ENCODE data around the gene NTHL1.

NTHL1 gene

DNA sequence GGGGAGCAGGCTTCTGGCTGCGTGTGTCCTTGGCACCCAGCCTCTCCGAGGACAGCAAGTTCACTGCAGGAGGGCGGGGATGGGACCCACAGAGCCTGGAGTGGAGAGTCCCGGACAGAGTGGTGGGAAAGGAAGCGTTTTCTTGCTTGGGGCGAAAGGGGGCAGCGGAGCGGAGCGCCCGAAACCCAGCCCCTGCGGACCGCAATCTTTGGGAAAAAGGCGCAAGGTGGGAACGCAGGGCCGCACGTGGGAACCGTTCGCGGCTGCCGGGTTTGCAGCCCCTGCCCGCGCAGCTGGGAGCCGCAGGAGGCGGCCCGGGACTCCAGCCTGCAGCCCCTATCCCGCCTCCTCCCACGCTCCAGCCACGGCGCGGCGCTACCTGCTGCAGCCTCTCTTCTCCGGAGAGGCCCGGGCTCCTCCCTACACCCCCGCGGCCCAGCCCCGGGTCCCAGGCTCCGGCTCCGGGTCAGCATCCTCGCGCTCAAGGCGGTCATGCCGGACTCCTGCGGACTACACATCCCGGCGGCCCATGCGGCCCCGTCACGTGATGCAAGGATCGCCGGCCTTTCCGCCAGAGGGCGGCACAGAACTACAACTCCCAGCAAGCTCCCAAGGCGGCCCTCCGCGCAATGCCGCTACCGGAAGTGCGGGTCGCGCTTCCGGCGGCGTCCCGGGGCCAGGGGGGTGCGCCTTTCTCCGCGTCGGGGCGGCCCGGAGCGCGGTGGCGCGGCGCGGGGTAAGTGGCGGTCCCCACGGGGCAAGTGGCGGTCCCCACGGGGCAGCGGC lies at the start of gene NTHL1, which contains the start of gene TSC2:
Gene NTHL1 (minus strand): TSS at position 505 of the 786 bp plus-strand sequence. CDS start 11 bp downstream, at position 494.
Gene TSC2 (plus strand): TSS at position 656 of the 786 bp plus-strand sequence. CDS start 631 bp downstream, outside the sequence.
- DNase-seq = peak; percentile 87 to 89

GRCh38 chr16:2096853-2097595 lies 49.4 kb upstream of the NTHL1 start:
- DNase-seq = no peak

- no peak for DNase-seq
Observed at GRCh38 chr16:2095918-2096582, 48.4 kb upstream of the NTHL1 start.

DNA sequence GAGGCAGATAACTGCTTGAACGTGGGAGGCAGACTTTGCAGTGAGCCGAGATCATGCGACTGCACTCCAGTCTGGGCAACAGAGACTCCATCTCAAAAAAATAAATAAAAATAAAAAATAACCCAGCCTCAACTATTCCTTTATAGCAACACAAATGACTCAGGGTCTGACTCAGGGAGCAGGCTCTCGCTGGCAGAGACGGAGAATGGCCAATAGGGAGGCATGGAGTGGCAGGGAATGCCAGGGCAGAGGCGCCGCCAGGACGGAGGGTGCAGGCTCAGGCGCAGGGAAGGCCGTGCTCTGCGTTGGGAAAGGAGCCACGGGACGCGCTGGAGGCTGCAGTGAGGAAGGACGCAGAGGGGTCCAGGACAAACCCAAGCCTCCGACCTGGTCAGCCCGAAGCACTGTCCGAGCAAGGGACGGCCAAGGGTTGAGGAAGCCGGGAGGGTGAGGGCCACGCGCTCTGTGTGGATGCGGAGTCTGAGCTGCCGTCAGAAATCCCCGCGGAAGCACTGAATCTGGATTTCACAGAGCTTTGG lies 47.8 kb upstream of the NTHL1 start:
- no peak for DNase-seq

DNA sequence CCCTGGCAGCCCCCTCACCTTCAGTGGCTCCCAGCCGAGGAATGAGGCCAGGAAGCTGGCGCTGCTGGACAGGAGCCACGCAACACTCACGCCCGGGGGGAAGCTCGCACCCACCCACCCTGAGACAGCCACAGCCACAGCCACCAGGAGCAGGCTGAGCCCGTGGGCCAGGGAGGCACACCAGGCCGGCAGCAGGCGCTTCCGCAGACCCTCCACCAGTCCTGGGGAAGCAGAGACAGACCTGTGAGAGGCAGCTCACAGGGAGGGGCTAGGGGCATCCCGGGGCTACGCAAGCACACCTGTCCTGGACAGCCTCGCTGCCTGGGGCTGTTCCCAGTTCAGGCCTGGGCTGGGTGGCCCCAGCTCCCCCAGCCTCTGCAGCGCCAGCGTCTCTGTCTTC lies 46.2 kb upstream of the NTHL1 start:
- DNase-seq = no peak

DNA sequence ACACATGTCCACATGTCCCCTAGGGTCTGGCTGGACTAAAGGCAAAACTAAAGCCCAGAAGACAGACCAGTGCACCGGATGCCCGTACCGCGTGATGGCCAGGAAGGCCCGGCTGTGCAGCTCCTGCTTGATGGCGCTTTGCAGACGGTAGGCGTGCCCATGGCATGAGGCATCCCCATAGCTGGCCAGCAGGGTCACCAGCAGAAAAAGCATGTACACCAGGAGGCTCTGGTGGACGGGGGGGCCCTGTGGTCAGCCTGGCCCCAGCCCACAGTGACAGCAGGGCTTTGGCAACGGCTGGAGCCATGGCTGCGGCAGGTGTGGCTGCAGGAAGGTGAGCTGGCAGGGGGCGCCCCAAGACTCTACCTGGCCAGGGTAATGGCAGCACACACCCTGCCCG lies 45.2 kb upstream of the NTHL1 start:
- no peak for DNase-seq

GRCh38 chr16:2092256-2092620 lies 44.6 kb upstream of the NTHL1 start:
- DNase-seq = no peak

DNA sequence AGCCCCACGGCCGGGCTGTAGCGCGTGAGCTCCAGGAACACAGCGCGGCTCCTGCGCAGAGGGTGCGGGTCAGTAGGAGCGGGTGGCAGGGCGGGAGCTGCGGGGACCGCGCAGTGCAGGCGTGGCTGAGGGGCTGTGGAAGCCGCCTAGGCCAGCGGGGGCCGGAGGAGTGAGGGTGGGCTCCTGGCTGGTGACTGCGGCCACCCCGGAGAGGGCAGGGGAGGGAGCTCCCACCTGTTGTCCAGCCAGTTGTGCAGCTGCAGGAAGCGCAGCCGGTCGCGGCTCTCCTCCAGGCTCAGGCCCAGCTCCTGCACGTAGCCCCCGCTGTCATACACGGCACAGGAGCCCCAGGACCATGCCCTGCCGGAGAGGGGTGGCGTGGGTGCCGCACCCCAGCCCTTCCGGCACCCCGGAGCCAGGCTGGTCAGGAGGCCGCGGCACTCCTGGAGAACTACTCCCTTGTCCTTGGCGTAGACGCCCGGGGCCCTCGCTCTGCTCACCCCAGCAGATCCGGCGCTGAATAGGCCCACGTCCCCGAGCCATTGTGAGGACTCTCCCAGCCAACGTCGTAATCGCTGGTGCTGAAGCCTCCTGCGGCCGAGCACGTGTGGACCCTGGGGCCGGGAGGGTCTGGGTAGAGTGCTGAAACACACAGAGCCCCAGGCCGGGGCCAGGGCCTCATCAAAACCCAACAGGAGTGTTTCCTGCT lies 44.1 kb upstream of the NTHL1 start:
- no peak for DNase-seq

- DNase-seq = no peak
Observed at GRCh38 chr16:2090777-2091546, 43.3 kb upstream of the NTHL1 start.

GRCh38 chr16:2090481-2090776 lies 42.8 kb upstream of the NTHL1 start:
- no peak for DNase-seq

DNA sequence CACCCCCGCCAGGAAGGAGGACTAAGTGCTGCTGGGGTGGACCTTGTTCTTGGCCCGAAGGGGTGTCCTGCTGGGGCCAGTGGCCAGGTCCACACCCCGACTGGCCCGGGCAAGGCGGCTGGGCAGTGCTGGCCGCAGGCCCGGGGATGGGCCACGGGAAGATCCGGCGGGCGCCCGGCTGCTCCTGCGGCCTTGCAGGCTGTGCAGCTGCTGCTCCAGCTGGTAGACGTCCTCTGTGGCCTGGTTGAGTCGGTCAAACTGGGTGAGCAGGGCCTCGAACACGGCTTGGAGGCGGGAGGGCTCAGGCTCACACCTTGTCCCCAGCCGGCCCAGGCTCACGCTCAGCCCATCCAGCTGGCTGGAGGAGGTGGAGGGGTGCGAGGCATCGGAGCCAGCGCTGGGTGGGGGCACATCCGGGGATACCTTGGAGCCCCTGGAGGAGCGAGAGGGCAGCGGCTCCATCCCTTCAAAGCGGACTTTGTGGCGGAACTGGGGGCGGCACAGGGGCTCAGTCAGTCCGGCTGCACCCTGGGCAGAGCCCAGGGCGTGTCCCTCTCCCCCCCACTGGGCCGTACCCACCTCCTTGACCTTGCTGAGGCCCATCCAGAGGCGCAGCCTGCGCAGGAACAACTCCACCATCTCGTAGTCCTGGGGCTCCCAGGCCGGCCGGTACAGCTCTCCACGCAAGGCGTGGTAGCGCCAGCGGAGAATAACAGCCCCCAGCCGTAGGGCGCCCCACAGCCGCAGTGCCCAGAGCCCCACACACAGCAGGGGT lies 42.3 kb upstream of the NTHL1 start:
- no peak for DNase-seq

- DNase-seq = no peak
Observed at GRCh38 chr16:2088759-2089358, 41.2 kb upstream of the NTHL1 start.

GRCh38 chr16:2087748-2088631 lies 40.4 kb upstream of the NTHL1 start:
- DNase-seq = no peak

DNA sequence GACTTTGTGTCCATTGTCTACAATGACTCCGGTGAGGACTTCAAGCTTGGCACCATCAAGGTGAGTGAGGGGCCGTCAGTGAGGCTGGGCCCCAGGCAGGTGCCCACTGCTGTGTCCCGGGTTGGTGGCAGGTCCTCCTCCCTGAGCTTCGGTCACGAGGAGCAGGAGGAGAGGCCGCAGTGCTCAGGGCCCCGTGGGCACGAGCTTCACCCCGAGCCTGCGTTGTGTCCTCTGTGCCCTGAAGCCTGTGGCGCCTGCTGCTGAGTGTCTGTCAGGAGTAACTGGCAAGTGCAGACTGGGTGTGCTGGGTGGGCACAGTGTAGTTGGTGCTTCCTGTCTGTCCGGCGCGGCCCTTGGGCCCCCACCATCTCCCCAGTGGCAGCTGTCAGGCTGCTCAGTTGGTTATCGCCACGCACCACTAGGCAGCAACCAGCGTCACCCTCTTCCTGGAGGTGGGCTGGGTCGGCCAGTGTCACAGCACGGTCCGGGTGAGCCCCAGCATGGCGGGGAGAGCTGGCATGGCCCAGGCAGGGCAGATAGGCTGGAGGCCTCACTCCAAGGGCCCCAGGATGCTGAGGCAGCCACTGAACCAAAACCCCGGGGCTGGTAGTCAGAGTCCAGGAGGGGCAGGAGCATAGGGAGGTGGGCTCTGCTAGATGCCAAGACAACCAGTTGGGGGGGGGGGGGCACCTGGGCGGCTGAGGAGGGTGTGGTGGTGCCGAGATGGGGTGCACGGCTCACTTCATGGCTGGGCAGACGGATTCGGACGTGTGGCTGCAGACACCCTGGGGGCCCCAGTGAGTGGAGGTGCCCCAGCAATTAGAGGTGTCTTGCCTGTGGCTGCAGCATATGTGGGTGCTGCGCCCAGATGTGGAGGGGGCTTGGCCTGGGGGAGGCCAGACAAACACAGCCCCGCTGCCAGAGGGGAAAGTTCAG lies 39.4 kb upstream of the NTHL1 start:
- no peak for DNase-seq

DNA sequence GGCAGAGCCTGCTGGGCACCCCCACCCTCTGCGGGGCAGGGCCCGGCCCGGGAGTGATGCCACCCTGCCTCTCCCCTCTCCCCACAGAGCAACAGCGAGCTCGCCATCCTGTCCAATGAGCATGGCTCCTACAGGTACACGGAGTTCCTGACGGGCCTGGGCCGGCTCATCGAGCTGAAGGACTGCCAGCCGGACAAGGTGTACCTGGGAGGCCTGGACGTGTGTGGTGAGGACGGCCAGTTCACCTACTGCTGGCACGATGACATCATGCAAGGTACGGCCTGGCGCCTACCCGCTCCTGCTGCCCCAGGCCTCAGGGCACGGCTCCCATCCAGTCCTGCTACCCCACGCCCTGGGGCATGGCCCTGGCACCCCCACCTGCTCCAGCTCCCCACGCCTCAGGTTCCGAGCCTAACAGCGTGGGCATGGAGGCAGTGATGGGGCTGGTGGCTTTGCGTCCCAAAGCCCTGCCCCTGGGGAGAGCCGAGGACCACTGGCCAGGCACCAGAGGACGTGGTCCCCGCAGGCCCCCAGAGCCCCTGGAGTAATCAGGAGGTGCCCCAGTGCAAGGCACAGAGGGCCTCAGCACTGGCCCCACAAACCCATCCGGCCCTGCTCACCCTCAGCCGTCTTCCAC lies 38.6 kb upstream of the NTHL1 start:
- DNase-seq = no peak

DNA sequence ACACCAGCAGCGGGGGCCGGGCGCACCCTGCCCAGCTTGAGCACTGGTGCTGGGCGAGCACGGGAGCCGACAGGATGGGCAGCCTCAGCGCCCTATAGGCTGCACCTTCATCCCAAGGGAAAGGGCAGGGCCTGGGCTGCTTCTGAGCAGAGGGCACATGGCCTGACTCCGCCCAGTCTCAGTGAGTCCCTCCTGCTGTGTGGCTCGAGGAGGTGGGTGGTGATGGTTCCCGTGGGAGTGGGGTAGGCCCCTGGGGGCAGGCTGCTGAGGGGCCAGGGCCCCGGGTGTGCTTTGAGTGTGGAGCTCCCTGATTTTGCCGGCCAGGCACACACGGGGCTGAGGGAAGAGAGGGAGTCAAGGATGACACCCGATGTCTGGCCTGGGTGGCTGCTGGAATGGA lies 38.0 kb upstream of the NTHL1 start:
- DNase-seq = no peak

DNA sequence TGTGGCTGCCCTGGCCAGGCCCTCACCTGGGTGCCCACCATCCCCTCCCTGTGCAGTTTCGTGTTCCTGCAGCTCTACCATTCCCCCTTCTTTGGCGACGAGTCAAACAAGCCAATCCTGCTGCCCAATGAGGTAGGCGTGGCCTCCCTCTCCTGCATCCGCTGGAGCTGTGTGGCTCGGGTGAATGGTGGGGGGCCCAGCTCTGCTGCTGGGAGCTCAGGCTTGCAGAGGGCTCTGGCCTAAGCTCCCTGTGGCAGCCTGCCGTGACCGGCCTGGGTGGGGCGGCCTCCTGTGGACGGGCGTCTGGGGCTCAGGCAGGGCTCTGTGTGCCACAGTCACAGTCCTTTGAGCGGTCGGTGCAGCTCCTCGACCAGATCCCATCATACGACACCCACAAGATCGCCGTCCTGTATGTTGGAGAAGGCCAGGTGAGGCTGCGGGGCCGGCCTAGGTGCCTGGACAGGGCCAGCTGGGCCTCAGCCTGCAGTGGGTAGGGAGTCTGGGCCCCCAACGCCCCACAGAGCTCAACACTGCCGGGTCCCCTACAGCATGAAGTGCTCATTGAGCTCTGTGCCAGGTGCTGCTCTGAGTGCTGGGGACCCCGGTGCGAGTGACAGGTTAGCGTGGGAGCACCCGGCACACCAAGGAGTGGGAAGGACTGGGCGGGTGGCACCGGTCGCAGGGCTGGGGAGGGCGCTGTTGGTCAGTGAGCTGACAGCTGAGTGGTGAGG lies 37.4 kb upstream of the NTHL1 start:
- DNase-seq = no peak
